Cerebellar cortex (tissue), 1 donor: ENCODE data around the gene NUP107.

ENCODE experiments used
- DNase-seq: peaks from one replicate; pipeline ENCODE4 v3.0.0-alpha.2; 2015; ENCODE audit warnings: low spot score

The NUP107 gene

DNA sequence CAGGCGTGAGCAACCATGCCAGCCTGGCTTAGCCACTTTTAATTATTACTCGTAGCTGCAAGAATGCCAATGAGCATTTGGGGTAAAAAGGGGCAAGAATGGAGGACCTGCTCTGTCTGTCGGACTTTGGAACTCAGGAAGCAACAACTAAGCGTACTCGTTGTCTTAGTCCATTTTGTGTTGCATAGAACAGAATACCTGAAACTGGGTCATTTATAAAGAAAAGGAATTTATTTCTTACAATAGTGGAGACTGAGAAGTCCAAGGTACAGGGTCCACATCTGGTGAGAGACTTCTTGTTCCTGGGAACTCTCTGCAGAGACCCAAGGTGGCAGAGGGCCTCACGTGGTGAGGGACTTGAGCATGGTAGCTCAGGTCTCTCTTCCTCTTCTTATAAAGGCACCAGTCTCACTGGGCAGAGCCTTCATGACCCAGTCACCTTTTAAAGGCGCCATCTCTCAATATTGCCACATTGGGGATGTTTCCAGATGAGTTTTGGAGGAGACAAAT, 88.4 kb downstream of the NUP107 start:
- DNase-seq: no peak

DNA sequence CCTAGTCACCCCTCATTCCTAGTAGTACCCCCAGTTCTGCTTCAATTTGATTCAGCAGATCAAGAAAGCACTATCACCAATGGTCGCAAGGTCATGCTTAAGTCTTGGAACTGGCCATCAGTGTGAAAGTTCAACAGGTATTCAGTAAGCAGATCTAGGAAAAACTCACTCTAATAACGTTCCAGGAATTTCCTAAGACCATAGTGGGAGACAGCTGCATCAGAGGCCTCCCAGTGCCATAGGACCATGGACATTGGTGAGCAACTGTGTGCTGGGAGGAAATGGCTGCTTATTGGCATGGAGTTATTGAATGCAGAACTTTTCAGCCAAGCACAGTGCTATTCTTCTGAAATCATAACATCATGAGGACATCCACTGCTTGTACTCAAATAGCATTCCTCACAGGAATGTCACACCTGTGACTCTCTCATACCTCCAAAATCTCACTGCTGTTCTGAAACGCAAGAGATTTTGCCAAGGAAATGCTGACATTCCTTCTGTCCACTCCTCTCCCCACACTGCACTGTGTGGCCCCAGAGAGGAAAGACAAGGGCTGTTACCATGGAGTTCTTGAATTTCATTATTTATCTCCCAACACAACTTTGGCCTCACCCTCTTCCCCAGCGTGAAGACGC, 90.3 kb downstream of the NUP107 start:
- no peak for DNase-seq

DNA sequence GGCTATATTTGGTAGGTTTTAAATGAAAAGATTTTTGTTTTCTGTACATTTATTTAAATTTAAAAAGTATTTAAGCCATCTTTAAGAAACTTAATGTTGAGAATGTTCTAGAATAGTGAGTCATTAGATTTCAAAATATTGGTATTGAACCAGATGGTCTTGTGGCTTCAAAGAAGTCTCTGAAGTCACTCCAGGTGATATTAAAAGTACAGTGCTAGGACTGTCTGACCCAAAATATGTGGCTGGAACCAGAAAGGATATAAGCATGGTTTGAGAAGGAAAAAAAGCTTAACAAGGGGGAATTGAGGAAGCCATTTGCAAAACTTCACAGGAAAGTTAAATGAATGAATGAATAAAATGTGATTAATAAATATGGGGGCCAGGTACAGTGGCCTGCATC, 92.5 kb downstream of the NUP107 start:
- DNase-seq: no peak

DNA sequence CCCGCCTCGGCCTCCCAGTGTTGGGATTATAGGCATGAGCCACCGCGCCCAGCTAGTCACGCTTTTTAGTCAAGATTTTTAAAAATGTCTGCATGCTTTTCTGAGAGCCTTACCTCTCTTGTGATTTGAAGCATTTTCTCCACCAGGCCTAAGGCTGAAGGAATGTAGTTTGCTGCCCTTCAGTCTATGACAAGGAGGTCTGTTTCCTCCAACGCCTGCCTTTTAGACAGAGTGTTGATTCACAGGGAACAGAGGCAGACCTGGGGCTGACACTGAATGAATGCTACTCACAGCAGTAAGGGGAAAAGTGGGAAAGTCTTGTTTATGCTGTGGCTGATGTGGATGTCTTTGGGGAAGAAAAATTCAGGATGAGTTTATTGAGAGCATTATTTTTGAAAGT, 94.0 kb downstream of the NUP107 start:
- DNase-seq: no peak

DNA sequence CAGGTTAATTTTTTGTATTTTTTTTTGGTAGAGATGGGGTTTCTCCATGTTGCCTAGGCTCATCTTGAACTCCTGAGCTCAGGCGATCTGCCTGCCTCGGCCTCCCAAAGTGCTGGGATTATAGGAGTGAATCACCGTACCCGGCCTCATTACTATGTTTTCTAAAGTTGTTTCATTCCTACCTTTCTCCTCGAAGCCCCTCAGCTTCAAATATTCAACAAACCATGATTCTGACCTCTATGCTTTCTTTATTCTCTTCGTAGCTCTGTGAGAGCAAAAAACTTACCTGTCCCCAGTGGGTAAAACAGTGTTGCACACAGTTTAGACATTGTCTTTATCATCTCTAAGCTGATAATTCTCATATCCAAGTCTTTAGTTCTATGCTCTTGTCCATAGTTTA, 95.0 kb downstream of the NUP107 start:
- no peak for DNase-seq

DNA sequence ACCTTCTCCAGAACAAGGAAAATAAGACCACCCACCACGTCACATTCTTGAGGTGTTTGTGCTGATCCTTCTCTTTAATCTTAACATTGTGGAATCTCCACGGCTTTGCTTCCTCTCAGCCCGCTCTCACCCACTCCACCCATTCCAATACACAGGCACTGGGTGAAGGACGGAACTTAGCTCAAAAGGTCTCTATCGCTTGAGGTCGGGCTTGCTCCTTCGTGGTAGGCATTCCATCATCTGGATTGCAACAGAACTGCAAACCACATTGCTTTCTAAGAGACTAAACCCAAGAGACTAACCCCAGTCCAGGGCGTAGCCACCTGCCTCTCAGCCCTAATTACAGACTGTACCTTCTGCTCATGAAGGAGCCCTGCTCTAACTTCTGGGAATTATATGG, 97.2 kb downstream of the NUP107 start:
- no peak for DNase-seq

DNA sequence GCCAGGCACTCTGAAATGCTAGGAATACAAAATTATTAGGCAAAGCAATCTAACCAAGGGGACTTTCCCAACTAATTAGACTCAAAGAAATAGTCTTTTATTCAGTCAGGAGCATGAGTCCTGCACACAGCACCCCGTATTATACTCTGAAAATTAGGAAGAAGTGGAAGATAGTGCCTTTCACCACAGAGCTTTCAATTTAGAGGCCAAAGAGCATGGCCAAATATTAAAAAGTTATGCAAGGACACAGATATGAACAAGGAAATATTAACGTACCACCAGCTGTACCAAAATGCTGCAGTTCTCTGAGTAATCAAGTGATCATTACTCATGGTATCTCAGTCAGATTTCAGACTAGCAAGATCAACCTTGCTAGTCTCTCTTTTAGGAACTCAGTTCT, 98.6 kb downstream of the NUP107 start:
- DNase-seq: no peak

DNA sequence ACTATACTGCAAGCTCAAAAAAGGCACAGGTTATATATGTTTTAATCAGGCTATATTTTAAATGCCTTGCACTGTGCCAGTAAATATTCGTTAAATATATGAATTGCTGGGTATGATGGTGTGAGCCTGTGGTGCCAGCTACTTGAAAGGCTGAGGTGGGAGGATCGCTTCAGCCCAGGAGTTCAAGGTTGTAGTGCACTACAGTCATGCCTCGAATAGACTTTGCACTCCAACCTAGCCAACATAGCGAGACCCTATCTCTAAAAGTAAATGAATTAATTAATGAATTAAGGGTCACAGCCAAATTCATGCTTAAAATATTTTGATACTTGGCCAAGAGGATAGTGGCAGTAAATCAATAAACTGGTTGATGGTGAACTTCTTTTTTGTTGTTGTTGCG, 99.0 kb downstream of the NUP107 start:
- no peak for DNase-seq

DNA sequence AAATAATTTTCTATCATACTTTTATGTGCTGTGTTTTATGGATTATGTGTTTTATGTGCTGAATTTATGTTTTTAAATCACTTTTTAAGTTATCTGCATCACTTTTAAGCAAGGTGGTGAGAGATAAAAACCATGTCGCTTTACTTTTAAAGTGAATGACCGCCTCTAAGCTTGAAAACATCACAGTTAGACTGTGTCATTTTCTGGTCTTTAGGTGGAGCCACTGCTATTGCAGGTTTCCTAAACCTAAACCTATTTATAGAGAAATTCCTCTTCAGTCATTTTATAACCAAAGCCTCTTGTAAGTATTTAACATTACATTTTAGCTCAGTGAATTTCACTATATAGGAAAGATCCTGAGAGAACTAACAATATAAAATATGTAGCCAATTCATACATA, 100.2 kb downstream of the NUP107 start:
- DNase-seq: peak; percentile 29

DNA sequence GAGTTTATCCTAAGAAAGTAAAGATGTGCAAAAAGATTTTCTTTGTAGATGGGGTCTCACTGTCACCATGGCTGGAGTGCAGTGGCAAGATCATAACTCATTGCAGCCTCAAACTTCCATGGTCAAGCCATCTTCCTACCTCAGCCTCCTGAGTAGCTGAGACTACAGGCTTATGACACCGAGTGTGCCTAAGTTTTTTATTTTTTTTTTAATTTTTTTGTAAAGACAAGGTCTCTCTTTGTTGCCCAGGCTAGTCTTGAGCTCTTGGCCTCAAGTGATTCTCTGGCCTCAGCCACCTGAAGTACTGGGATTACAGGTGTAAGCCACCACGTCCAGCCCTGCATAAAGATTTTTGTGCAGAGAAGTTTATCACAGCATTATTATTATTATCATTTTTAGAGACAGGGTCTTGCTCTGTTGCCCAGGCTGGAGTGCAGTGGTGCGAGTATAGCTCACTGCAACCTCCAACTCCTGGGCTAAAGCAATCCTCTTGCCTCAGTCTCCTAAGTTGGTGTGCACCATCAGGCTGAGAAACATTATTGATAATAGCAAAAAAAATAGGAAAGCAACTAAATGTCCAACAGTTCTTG, 101.9 kb downstream of the NUP107 start:
- DNase-seq: no peak

DNA sequence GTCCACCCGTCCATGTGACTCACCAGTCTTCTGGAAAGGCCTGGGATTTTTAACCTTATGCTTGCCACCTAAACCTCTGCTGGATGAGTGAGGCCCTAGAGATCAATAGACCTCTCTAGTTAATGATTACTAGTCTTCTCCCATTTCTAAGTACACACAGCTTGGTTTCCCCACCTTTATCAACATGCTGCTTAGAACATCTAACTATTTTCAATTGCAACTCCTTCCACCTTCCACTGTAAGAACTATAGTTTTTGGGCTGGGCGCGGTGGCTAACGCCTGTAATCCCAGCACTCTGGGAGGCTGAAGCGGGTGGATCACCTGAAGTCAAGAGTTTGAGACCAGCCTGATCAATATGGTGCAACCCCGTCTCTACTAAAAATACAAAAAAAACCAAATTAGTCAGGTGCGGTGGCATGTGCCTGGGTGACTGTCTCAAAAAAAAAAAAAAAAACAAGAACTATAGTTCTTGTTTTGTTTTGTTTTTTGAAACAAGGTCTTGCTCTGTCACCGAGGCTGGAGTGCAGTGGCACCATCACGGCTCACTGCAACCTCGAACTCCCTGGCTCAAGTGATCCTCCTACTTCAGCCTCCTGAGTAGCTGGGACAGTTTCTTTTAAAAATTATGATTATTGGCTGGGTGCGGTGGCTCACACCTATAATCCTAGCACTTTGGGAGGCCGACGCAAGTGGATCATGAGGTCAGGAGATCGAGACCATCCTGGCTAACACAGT, 102.5 kb downstream of the NUP107 start:
- no peak for DNase-seq

DNA sequence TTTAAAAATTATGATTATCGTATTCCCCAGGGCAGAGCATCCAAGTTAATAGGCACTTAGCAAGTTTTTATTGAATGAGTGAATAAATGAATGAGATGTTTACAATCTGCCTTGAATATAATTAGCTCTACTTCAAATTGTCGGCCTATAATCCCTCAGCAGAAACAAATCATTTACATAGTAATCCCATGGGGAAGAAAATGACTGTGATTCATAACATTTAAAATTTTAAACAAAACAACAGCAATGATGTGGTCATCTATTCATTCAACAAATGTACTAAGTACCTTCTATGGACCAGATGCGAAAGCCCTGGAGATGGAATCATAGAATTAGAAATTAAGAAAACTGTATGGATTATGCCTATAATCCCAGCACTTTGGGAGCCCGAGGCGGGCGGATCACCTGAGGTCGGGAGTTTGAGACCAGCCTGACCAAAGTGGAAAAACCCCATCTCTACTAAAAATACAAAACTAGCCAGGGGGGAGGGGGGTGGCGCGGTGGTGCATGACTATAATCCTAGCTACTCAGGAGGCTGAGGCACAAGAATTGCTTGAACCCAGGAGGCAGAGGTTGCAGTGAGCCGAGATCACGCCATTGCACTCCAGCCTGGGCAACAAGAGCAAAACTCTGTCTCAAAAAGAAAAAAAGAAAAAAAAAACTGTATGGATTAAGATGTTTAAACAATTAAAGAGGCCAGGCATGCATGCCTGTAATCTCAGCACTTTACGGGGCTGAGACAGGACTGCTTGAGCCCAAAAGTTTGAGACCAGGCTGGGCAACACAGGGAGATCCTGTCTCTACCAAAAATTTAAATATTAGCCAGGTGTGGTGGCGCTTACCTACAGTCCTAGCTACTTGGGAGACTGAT, 103.5 kb downstream of the NUP107 start:
- DNase-seq: no peak

DNA sequence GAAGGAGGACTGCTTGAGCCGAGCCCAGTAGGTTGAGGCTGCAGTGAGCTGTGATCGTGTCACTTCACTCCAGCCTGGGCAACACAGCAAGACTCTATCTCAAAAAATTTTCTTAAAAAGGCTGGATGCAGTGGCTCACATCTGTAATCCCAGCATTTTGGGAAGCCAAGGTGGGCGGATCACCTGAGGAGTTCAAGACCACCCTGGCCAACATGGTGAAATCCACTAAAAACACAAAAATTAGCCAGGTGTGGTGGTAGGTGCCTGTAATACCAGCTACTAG, 104.1 kb downstream of the NUP107 start:
- no peak for DNase-seq

DNA sequence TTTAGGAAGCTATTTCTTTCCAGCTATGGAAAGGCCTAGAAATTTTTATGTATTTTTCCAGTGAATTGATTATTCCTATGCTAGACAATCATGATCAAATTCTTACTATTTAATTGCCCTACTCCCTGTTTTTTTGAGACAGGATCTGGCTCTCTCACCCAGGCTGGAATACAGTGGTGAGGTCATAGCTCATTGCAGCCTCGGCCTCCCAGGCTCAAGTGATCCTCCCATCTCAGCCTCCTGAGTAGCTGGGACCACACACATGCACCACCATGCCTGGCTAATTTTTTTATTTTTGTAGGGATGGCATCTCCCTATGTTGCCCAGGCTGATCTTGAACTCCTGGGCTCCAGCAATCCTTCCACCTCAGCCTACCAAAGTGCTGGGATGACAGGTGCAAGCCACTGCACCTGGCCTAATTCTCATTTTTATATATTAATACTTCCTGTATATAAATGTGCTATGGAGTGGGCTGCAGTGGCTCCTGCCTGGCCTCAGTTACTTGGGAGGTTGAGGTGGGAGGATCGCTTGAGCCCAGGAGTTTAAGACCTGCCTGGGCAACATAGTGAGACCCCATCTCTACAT, 105.2 kb downstream of the NUP107 start:
- no peak for DNase-seq

DNA sequence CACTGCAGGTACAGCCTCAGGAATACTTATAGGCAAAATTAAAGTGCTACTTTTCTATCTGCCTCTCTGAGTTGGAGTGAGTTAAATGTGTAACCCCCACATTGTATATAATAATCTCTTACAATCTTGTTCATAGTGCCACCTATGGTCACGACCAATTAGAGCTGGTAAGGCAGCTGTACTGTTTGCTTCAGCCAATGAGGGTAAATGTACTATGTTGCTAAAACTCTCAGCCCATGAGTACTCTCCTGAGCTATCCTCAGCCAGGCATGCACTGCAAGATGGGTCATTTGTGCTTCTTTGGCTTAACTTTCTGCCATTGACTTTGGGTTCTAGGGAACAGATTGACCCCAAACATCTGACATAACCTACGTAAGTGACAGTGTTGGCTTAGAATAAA, 106.2 kb downstream of the NUP107 start:
- peak; percentile 35 for DNase-seq

DNA sequence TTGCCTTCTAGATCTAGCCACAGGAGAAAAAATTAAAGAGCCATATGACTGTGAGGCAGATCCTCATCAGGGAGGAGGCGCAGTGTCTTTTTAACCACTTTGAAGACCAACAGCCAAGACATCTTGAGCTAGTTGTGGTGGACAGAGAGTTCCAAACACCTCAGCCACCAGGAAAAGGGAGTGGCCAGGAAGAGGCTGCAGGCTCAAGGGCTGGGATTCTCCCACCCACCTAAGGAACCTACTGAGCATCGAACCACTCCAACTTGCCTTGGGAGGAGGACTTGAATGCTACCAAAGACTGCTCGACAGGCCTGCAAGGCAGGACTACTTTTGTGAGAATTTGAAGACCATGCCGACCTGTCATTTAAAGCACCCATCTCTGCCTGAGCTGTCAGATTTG, 106.7 kb downstream of the NUP107 start:
- no peak for DNase-seq

DNA sequence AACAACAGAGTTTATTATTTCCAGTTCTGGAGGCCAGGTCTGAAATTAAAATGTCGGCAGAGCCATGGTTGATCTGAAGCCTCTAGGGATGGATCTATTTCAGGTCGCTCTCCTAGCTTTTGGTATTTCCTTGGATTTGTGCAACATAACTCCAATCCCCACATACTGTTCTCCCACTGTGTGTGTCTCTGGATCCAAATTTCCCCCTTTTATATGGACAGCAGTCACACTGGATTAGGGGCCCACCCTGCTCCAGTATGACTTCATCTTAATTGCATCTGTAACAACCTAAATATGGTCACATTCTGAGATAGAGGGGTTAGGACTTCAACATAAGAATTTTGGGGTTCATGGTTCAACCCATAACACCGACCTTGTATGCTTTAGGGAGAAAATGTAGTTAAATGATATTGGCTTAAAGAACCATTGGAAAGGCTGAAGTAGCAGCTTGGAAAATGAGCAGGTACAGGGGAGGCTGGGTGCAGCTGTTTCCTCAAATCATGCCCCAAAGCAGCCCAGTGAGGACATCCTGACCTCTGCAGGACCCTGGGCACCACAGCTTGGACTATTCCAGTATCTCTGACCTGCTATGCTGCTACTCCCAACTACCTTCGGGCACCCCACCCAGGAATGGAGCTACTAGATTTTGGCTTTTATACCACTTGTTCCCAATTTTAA, 107.3 kb downstream of the NUP107 start:
- DNase-seq: no peak

DNA sequence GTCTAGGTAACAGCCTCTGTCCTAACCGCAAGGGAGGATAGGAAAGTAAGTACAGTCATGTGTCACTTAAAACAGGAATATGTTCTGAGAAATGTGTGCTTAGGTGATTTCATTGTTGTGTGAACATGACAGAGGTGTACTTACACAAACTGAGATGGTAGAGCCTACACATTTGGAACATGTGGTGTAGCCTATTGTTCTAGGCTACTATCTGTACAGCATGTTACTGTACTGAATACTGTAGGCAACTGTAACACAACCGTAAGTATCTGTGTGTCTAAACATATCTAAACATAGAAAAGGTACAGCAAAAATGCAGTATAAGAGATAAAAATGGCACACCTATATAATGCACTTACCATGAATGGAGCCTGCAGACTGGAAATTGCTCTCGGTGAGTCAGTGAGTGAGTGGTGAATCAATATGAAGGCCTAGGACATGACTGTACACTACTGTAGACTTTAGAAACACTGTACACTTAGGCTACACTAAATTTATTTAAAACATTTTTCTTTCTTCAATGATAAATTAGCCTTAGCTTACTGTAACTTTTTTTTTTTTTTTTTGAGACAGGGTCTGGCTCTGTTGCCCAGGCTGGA, 108.0 kb downstream of the NUP107 start:
- DNase-seq: no peak
